GM12801 (cell line): ENCODE results near the gene RANBP3.

Experiments used
- CTCF ChIP-seq: IDR thresholded peaks from one replicate; pipeline ENCODE4 v1.5.1; 2011; ENCODE audit warnings: control low read depth; ENCODE audit not compliant: insufficient read length; ENCODE audit errors: extremely low read depth

RANBP3 gene

GRCh38 chr19:5904352-5905113 lies 73.4 kb downstream of the RANBP3 start, which contains the start of gene VMAC:
Gene VMAC, plus strand, starts transcription at chr19:5904872. Its CDS starts 19 bp downstream, at chr19:5904891.
- no peak for TF ChIP-seq CTCF

GRCh38 chr19:5903624-5904351 lies 74.2 kb downstream of the RANBP3 start, which contains the start of gene NDUFA11:
Gene NDUFA11, minus strand, starts transcription at chr19:5903790. Its CDS starts 82 bp downstream, at chr19:5903708.
- TF ChIP-seq CTCF, result no peak

- TF ChIP-seq CTCF, result no peak
These were observed 74.8 kb downstream of the RANBP3 start for GRCh38 chr19:5903056-5903623.

GRCh38 chr19:5900976-5901375 lies 77.0 kb downstream of the RANBP3 start:
- TF ChIP-seq CTCF, result no peak

- no peak for TF ChIP-seq CTCF
These were observed 78.0 kb downstream of the RANBP3 start for GRCh38 chr19:5899728-5900526.

GRCh38 chr19:5897189-5897969 lies 80.6 kb downstream of the RANBP3 start:
- no peak for TF ChIP-seq CTCF
